ENCODE data around the gene KIAA1755.

The KIAA1755 gene

GRCh38 chr20:38260378-38261053, at the start of gene KIAA1755:
TSS of gene KIAA1755 (minus strand) at chr20:38260735. CDS start at chr20:38260500, 235 bp downstream.
- peak within 1 kb of the TSS; percentile 12 for H3K27ac ChIP-seq (ENCODE audit: low read length)
- H3K9me3 ChIP-seq (ENCODE audit: control insufficient read depth in 1 of 2, low read length in 2 of 2), result no peaks in the 10 kb centered on the region

GRCh38 chr20:38308447-38308846, 47.9 kb upstream of the KIAA1755 start:
- H3K4me1 ChIP-seq (ENCODE audit: control insufficient read depth in 1 of 2, insufficient read depth in 2 of 2, low read length in 2 of 2), result no peaks in the 10 kb centered on the region
- no peaks in the 10 kb centered on the region for H3K36me3 ChIP-seq (ENCODE audit: control insufficient read depth in 1 of 2, insufficient read depth in 2 of 2, low read length in 2 of 2)
- peaks cover 0 to 3% of the 10 kb centered on the region in 2 donors for H3K9me3 ChIP-seq (ENCODE audit: control insufficient read depth in 1 of 2, low read length in 2 of 2)
- H3K4me3 ChIP-seq (ENCODE audit: low read depth in 1 of 2, low read length in 2 of 2), result no peak overlapping the region
- H3K27ac ChIP-seq (ENCODE audit: low read length), result no peak overlapping the region
- H3K27me3 ChIP-seq (ENCODE audit: low read depth, low read length), result no peaks in the 10 kb centered on the region

More at GRCh38 chr20:38260378-38261053, at the start of gene KIAA1755:
- H3K27me3 ChIP-seq (ENCODE audit: low read depth, low read length), result peaks cover 5% of the 10 kb centered on the region
- peak within 1 kb of the TSS; percentile 44 to 55 for H3K4me3 ChIP-seq (ENCODE audit: low read depth in 1 of 2, low read length in 2 of 2)
- no peaks in the 10 kb centered on the region for H3K36me3 ChIP-seq (ENCODE audit: control insufficient read depth in 1 of 2, insufficient read depth in 2 of 2, low read length in 2 of 2)
- peaks cover 0 to 18% of the 10 kb centered on the region in 2 donors for H3K4me1 ChIP-seq (ENCODE audit: control insufficient read depth in 1 of 2, insufficient read depth in 2 of 2, low read length in 2 of 2)

GRCh38 chr20:38308047-38308438, 47.5 kb upstream of the KIAA1755 start:
- peaks cover 0 to 4% of the 10 kb centered on the region in 2 donors for H3K4me1 ChIP-seq (ENCODE audit: control insufficient read depth in 1 of 2, insufficient read depth in 2 of 2, low read length in 2 of 2)
- no peaks in the 10 kb centered on the region for H3K36me3 ChIP-seq (ENCODE audit: control insufficient read depth in 1 of 2, insufficient read depth in 2 of 2, low read length in 2 of 2)
- H3K27ac ChIP-seq (ENCODE audit: low read length), result no peak overlapping the region
- H3K27me3 ChIP-seq (ENCODE audit: low read depth, low read length), result no peaks in the 10 kb centered on the region
- H3K9me3 ChIP-seq (ENCODE audit: control insufficient read depth in 1 of 2, low read length in 2 of 2), result peaks cover 0 to 3% of the 10 kb centered on the region in 2 donors
- H3K4me3 ChIP-seq (ENCODE audit: low read depth in 1 of 2, low read length in 2 of 2), result no peak overlapping the region

DNA sequence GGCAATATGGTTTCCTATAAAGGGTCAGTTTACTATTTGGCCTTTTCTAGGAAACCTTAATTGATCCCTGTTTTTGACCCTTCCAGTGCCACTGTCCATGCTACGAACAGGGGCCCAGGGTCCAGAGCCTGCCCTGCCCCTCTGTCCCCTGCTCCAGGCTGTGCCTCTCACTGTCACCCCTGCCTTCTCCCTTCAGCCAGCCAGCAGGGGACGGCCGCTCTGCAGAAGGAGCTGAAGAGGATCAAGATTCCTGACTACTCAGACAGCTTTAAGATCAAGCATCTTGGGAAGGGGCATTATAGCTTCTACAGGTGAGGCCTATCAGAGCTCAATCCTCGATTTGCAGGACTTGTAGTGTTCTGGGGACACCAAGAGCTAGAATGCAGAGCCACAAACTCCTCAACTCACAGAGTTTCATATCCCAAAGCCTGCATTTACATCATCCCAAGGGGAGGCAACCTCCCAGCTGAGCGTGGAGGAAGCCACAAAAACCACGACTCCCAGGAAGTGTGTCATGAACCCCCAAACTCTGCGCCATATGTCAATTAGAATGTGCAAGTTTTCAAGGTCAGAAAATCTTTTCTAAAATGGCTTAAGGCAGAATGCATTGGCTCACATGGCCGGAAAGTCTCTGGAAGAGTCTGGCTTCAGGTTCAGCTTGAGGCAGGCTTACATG, 47.0 kb upstream of the KIAA1755 start:
- Histone ChIP-seq H3K27ac (ENCODE audit: low read length) (no peak overlapping the region), H3K4me1 (ENCODE audit: control insufficient read depth in 1 of 2, insufficient read depth in 2 of 2, low read length in 2 of 2) (peaks cover 0 to 4% of the 10 kb centered on the region in 2 donors), H3K27me3 (ENCODE audit: low read depth, low read length) (no peaks in the 10 kb centered on the region), H3K36me3 (ENCODE audit: control insufficient read depth in 1 of 2, insufficient read depth in 2 of 2, low read length in 2 of 2) (no peaks in the 10 kb centered on the region), H3K9me3 (ENCODE audit: control insufficient read depth in 1 of 2, low read length in 2 of 2) (peaks cover 0 to 3% of the 10 kb centered on the region in 2 donors), H3K4me3 (ENCODE audit: low read depth in 1 of 2, low read length in 2 of 2) (no peak overlapping the region)

DNA sequence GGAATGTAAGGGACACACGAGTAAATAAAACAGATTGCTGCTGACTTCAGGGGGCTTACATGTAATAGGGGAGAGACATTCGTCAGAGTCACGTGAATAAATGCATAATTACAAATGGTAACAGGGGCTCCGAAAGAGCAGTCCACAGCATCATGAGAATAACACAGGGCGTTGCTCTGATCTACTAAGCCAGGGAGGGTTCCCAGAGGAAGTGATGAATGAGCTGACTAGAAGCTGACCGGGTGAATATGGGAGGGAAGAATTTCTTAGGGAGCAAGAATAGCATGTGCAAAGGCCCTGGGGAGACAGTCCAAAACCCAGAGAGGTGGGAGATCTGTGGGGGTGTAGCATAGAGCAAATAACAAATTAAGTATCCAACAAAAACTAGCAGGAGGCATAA, 45.8 kb upstream of the KIAA1755 start:
- Histone ChIP-seq H3K4me3 (ENCODE audit: low read depth in 1 of 2, low read length in 2 of 2) (no peak overlapping the region), H3K4me1 (ENCODE audit: control insufficient read depth in 1 of 2, insufficient read depth in 2 of 2, low read length in 2 of 2) (peaks cover 0 to 4% of the 10 kb centered on the region in 2 donors), H3K36me3 (ENCODE audit: control insufficient read depth in 1 of 2, insufficient read depth in 2 of 2, low read length in 2 of 2) (no peaks in the 10 kb centered on the region), H3K9me3 (ENCODE audit: control insufficient read depth in 1 of 2, low read length in 2 of 2) (peaks cover 0 to 3% of the 10 kb centered on the region in 2 donors), H3K27me3 (ENCODE audit: low read depth, low read length) (no peaks in the 10 kb centered on the region), H3K27ac (ENCODE audit: low read length) (no peak overlapping the region)

DNA sequence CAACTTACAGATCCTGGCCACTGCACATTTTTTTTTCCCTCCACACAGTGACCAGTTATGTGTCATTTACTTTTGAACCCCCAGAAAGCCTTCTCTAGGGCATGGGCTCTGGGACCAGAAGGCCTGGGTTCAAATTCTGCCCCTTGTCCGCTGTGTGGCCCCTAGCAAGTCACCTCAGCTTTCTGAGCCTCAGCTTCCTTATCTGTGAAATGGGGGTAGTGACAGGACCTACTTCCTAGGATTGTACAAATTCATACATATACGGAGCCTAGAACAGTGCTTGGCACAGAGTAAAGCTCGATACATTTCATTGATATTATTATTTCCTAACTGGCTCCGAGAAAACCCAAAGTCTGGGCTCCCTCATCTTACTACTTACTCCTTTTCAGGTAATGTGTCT, 45.0 kb upstream of the KIAA1755 start:
- Histone ChIP-seq H3K36me3 (ENCODE audit: control insufficient read depth in 1 of 2, insufficient read depth in 2 of 2, low read length in 2 of 2) (no peaks in the 10 kb centered on the region), H3K9me3 (ENCODE audit: control insufficient read depth in 1 of 2, low read length in 2 of 2) (peaks cover 0 to 3% of the 10 kb centered on the region in 2 donors), H3K27ac (ENCODE audit: low read length) (no peak overlapping the region), H3K27me3 (ENCODE audit: low read depth, low read length) (no peaks in the 10 kb centered on the region), H3K4me3 (ENCODE audit: low read depth in 1 of 2, low read length in 2 of 2) (no peak overlapping the region), H3K4me1 (ENCODE audit: control insufficient read depth in 1 of 2, insufficient read depth in 2 of 2, low read length in 2 of 2) (peaks cover 0 to 4% of the 10 kb centered on the region in 2 donors)

DNA sequence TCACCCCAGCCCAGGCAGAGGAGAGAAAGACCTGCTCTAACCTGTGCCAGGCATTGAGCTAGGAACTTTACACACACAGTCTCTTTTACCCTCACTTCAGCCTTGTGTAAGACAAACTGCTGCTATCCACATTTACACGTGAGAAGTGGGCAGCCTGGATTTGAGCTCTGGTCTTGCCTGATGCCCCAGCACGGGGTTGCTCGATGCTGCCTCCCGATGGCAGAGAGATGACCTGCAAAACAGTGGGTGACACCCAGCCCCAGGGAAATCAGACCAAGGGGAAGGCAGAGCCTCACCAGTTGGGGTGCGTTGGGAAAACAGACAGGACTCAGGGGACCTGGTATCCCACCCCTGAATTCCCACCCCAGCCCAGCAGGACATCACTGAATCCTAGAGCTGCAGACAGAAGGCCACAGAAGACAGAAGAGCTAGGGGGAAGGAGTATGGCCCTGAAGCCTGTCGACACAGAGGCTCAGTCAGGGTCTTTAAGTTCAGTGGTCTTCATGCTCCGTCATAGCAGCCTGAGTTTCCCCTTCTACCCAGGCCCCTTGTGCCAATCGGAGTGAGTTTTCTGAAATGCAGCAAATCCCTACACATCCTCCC, 44.4 kb upstream of the KIAA1755 start:
- H3K27me3 ChIP-seq (ENCODE audit: low read depth, low read length), result no peaks in the 10 kb centered on the region
- H3K4me3 ChIP-seq (ENCODE audit: low read depth in 1 of 2, low read length in 2 of 2), result no peak overlapping the region
- H3K4me1 ChIP-seq (ENCODE audit: control insufficient read depth in 1 of 2, insufficient read depth in 2 of 2, low read length in 2 of 2), result peaks cover 0 to 5% of the 10 kb centered on the region in 2 donors

DNA sequence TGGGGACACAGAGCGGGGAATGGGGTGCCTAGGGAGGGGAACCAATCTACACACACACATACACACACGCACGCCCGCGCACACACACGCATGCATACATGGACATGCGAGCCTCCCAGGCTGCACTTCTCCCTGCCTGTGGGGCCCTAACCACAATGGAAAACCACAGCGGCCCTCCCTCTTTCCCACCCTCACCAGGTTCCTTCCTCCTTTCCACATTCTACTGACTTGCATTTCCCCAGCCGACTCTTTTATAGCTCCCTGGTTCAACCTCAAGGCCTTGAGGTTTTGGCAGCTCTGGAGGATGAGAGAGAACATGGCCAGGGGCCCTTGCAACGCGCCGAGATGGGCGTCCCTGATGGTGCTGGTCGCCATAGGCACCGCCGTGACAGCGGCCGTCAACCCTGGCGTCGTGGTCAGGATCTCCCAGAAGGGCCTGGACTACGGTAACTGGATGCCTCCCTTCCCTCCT, 43.4 kb upstream of the KIAA1755 start, which contains the start of gene BPI:
BPI (plus strand) TSS at position 249 of the 472 bp plus-strand sequence; CDS start at position 317, 68 bp downstream.
- no peak within 1 kb of the TSS for H3K4me3 ChIP-seq (ENCODE audit: low read depth in 1 of 2, low read length in 2 of 2)
- no peaks in the 10 kb centered on the region for H3K9me3 ChIP-seq (ENCODE audit: control insufficient read depth in 1 of 2, low read length in 2 of 2)
- no peaks in the 10 kb centered on the region for H3K36me3 ChIP-seq (ENCODE audit: control insufficient read depth in 1 of 2, insufficient read depth in 2 of 2, low read length in 2 of 2)
- H3K27ac ChIP-seq (ENCODE audit: low read length), result no peak within 1 kb of the TSS
- H3K27me3 ChIP-seq (ENCODE audit: low read depth, low read length), result no peaks in the 10 kb centered on the region
- H3K4me1 ChIP-seq (ENCODE audit: control insufficient read depth in 1 of 2, insufficient read depth in 2 of 2, low read length in 2 of 2), result peaks cover 0 to 11% of the 10 kb centered on the region in 2 donors

More for the DNA sequence above, 44.4 kb upstream of the KIAA1755 start:
- H3K36me3 ChIP-seq (ENCODE audit: control insufficient read depth in 1 of 2, insufficient read depth in 2 of 2, low read length in 2 of 2), result no peaks in the 10 kb centered on the region
- no peak overlapping the region for H3K27ac ChIP-seq (ENCODE audit: low read length)
- H3K9me3 ChIP-seq (ENCODE audit: control insufficient read depth in 1 of 2, low read length in 2 of 2), result peaks cover 0 to 3% of the 10 kb centered on the region in 2 donors

- no peaks in the 10 kb centered on the region for H3K27me3 ChIP-seq (ENCODE audit: low read depth, low read length)
- no peak overlapping the region for H3K4me3 ChIP-seq (ENCODE audit: low read depth in 1 of 2, low read length in 2 of 2)
- no peaks in the 10 kb centered on the region for H3K9me3 ChIP-seq (ENCODE audit: control insufficient read depth in 1 of 2, low read length in 2 of 2)
- no peaks in the 10 kb centered on the region for H3K36me3 ChIP-seq (ENCODE audit: control insufficient read depth in 1 of 2, insufficient read depth in 2 of 2, low read length in 2 of 2)
- H3K27ac ChIP-seq (ENCODE audit: low read length), result no peak overlapping the region
- peaks cover 0 to 15% of the 10 kb centered on the region in 2 donors for H3K4me1 ChIP-seq (ENCODE audit: control insufficient read depth in 1 of 2, insufficient read depth in 2 of 2, low read length in 2 of 2)
These were observed 42.3 kb upstream of the KIAA1755 start for GRCh38 chr20:38302786-38303185.

- H3K4me1 ChIP-seq (ENCODE audit: control insufficient read depth in 1 of 2, insufficient read depth in 2 of 2, low read length in 2 of 2), result peaks cover 0 to 15% of the 10 kb centered on the region in 2 donors
- no peak overlapping the region for H3K27ac ChIP-seq (ENCODE audit: low read length)
- no peak overlapping the region for H3K4me3 ChIP-seq (ENCODE audit: low read depth in 1 of 2, low read length in 2 of 2)
- no peaks in the 10 kb centered on the region for H3K27me3 ChIP-seq (ENCODE audit: low read depth, low read length)
- H3K36me3 ChIP-seq (ENCODE audit: control insufficient read depth in 1 of 2, insufficient read depth in 2 of 2, low read length in 2 of 2), result no peaks in the 10 kb centered on the region
- H3K9me3 ChIP-seq (ENCODE audit: control insufficient read depth in 1 of 2, low read length in 2 of 2), result no peaks in the 10 kb centered on the region
These were observed 40.8 kb upstream of the KIAA1755 start for GRCh38 chr20:38301309-38301708.

DNA sequence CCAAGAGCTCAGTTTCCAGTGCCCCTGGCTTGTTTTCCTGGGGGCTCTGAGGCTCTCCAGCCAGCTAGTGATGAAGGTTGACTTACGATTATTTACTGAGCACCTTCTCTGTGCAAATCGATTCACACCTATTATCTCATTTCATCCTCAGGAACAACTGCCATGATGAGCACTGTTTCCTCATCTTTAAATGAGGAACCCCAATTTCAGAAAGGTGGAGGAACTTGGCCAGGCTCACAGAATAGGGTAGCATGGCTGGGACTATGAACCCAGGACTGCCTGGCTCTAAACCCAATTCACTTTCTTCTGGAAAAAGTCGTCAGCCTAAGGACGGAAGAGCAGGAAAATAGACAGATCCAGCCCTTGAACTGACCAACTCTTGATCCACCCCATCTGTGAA, 39.9 kb upstream of the KIAA1755 start:
- no peak overlapping the region for H3K27ac ChIP-seq (ENCODE audit: low read length)
- no peak overlapping the region for H3K4me3 ChIP-seq (ENCODE audit: low read depth in 1 of 2, low read length in 2 of 2)

More for the DNA sequence above, 39.9 kb upstream of the KIAA1755 start:
- H3K36me3 ChIP-seq (ENCODE audit: control insufficient read depth in 1 of 2, insufficient read depth in 2 of 2, low read length in 2 of 2), result no peaks in the 10 kb centered on the region
- no peaks in the 10 kb centered on the region for H3K9me3 ChIP-seq (ENCODE audit: control insufficient read depth in 1 of 2, low read length in 2 of 2)
- peaks cover 0 to 15% of the 10 kb centered on the region in 2 donors for H3K4me1 ChIP-seq (ENCODE audit: control insufficient read depth in 1 of 2, insufficient read depth in 2 of 2, low read length in 2 of 2)
- no peaks in the 10 kb centered on the region for H3K27me3 ChIP-seq (ENCODE audit: low read depth, low read length)

Data from muscle layer of duodenum (tissue), 2 donors.